OCI-LY3 (cell line): ENCODE measurements around the gene PDZD7.

Source experiments
- H2AFZ ChIP-seq: fragments of 200-600, 300-600 bp; shearing (Covaris generic); 2 replicates; pipeline ENCODE4 v1.6.0; 2014; ENCODE audit warnings: antibody characterized with exemption, low read depth, low read length
- H3K27ac ChIP-seq: fragments of 200-600, 300-600 bp; sonication (generic); 2 replicates; pipeline ENCODE4 v1.5.1; 2014; ENCODE audit warnings: mild to moderate bottlenecking, low read length, moderate library complexity, mixed read lengths
- H3K27me3 ChIP-seq: fragments of 200-600, 300-600 bp; sonication (generic); 2 replicates; pipeline ENCODE4 v1.6.1; 2014; ENCODE audit warnings: low read depth, low read length, mixed read lengths
- H3K36me3 ChIP-seq: fragments of 200-600, 300-600 bp; sonication (generic); replicated peaks from 2 replicates; pipeline ENCODE3; 2014; ENCODE audit warnings: low read depth, low read length, mixed read lengths
- H3K4me1 ChIP-seq: fragments of 300-600, 200-600 bp; sonication (generic); 2 replicates; pipeline ENCODE4 v1.6.1; 2014; ENCODE audit warnings: low read length, mixed read lengths
- H3K4me2 ChIP-seq: fragments of 200-600, 300-600 bp; sonication (generic); 2 replicates; pipeline ENCODE4 v1.6.1; 2014; ENCODE audit warnings: low read length, mixed read lengths
- H3K4me3 ChIP-seq: fragments of 300-600, 200-600 bp; sonication (generic); 2 replicates; pipeline ENCODE4 v1.5.1; 2014; ENCODE audit warnings: antibody characterized with exemption, mild to moderate bottlenecking, low read length, moderate library complexity
- H3K79me2 ChIP-seq: fragments of 300-600, 200-600 bp; shearing (Covaris generic); 2 replicates; pipeline ENCODE4 v1.6.1; 2014; ENCODE audit warnings: mild to moderate bottlenecking, low read length, mixed read lengths
- H3K9ac ChIP-seq: fragments of 300-600, 200-600 bp; shearing (Covaris generic); 2 replicates; pipeline ENCODE4 v1.6.0; 2014; ENCODE audit warnings: mild to moderate bottlenecking, low read length, moderate library complexity
- H3K9me3 ChIP-seq: fragments of 200-600, 300-600 bp; shearing (Covaris generic); 2 replicates; pipeline ENCODE4 v1.6.1; 2014; ENCODE audit warnings: low read length, mixed read lengths; ENCODE audit not compliant: insufficient read depth
- H4K20me1 ChIP-seq: fragments of 200-600, 300-600 bp; sonication (generic); 2 replicates; pipeline ENCODE4 v1.6.1; 2016; ENCODE audit warnings: low read length, mixed read lengths; ENCODE audit not compliant: insufficient read depth
- CTCF ChIP-seq: fragments of 200-600, 300-600 bp; sonication (generic); IDR thresholded peaks from 2 replicates; pipeline ENCODE4 v1.5.1; 2014; ENCODE audit warnings: antibody characterized with exemption, low read length, low read depth
- EZH2phosphoT487 ChIP-seq: fragments of 200-600 bp; shearing (Covaris generic); IDR thresholded peaks from 2 replicates; pipeline ENCODE4 v1.6.1; 2018; ENCODE audit warnings: antibody characterized with exemption, mixed run types, low read depth

The PDZD7 gene

GRCh38 chr10:100988166-100988565 lies 42.8 kb downstream of the PDZD7 start:
- Histone ChIP-seq H3K79me2 (peaks cover 57% of the 10 kb centered on the region), H3K4me3 (peak overlapping the region; percentile 93), H3K4me2 (peak overlapping the region; percentile 96), H3K4me1 (peaks cover 18% of the 10 kb centered on the region), H3K36me3 (peaks cover 19% of the 10 kb centered on the region), H3K27me3 (no peaks in the 10 kb centered on the region), H3K9me3 (no peaks in the 10 kb centered on the region), H4K20me1 (no peaks in the 10 kb centered on the region), H3K27ac (no peak overlapping the region), H2AFZ (no peak overlapping the region), H3K9ac (peak overlapping the region; percentile 76)
- TF ChIP-seq CTCF (no peak), EZH2phosphoT487 (no peak)

GRCh38 chr10:100987685-100988049 lies 43.3 kb downstream of the PDZD7 start:
- TF ChIP-seq EZH2phosphoT487: no peak
- no peak overlapping the region for H3K27ac ChIP-seq
- H3K4me3 ChIP-seq: peak overlapping the region; percentile 93
- H3K4me1 ChIP-seq: peaks cover 18% of the 10 kb centered on the region
- H3K4me2 ChIP-seq: peak overlapping the region; percentile 96
- peaks cover 19% of the 10 kb centered on the region for H3K36me3 ChIP-seq
- H3K9ac ChIP-seq: peak overlapping the region; percentile 76
- H3K27me3 ChIP-seq: no peaks in the 10 kb centered on the region
- peaks cover 57% of the 10 kb centered on the region for H3K79me2 ChIP-seq
- H2AFZ ChIP-seq: peak overlapping the region; percentile 88; the same call in 1 of the 2 replicates
- H3K9me3 ChIP-seq: no peaks in the 10 kb centered on the region
- H4K20me1 ChIP-seq: no peaks in the 10 kb centered on the region

- H3K27me3 ChIP-seq: no peaks in the 10 kb centered on the region
- H3K4me2 ChIP-seq: peak within 1 kb of the TSS; percentile 96
- no peaks in the 10 kb centered on the region for H4K20me1 ChIP-seq
- H3K9me3 ChIP-seq: no peaks in the 10 kb centered on the region
- H3K9ac ChIP-seq: peak within 1 kb of the TSS; percentile 76
- TF ChIP-seq EZH2phosphoT487 (no peak), CTCF (no peak)
- H2AFZ ChIP-seq: peak within 1 kb of the TSS; percentile 88; the same call in 1 of the 2 replicates
- peaks cover 18% of the 10 kb centered on the region for H3K4me1 ChIP-seq
- H3K79me2 ChIP-seq: peaks cover 57% of the 10 kb centered on the region
- H3K27ac ChIP-seq: peak within 1 kb of the TSS; percentile 60
- peak within 1 kb of the TSS; percentile 93 for H3K4me3 ChIP-seq
- peaks cover 19% of the 10 kb centered on the region for H3K36me3 ChIP-seq
These were observed 43.8 kb downstream of the PDZD7 start, which contains the start of the genes MRPL43 and TWNK for GRCh38 chr10:100986952-100987684. TSS of gene MRPL43 (minus strand) at chr10:100987497. CDS start at chr10:100987443, 54 bp downstream. TSS of gene TWNK (plus strand) at chr10:100987543. CDS start at chr10:100988211, 668 bp downstream.

- H3K9me3 ChIP-seq: no peaks in the 10 kb centered on the region
- H3K9ac ChIP-seq: peak overlapping the region; percentile 76
- H3K79me2 ChIP-seq: peaks cover 57% of the 10 kb centered on the region
- H3K36me3 ChIP-seq: peaks cover 19% of the 10 kb centered on the region
- H3K4me3 ChIP-seq: peak overlapping the region; percentile 93
- TF ChIP-seq EZH2phosphoT487 (no peak), CTCF (no peak)
- H4K20me1 ChIP-seq: no peaks in the 10 kb centered on the region
- H2AFZ ChIP-seq: no peak overlapping the region
- H3K4me2 ChIP-seq: peak overlapping the region; percentile 96
- H3K27ac ChIP-seq: no peak overlapping the region
- peaks cover 18% of the 10 kb centered on the region for H3K4me1 ChIP-seq
- no peaks in the 10 kb centered on the region for H3K27me3 ChIP-seq
These were observed 44.3 kb downstream of the PDZD7 start for GRCh38 chr10:100986623-100986951.
